Liver (tissue), 9 donors: ENCODE results near the gene TMF1. TPM values are rescaled to one million over a fixed set of nuclear protein-coding genes. Genes with fewer than 3 reads are reported as not detected.
A peak's percentile ranks its signal among the peaks of the same experiment; 100 is the strongest.

ENCODE experiments used
- DNase-seq: peaks from one replicate; pipeline ENCODE4 v3.0.0-alpha.2; 2017; ENCODE audit warnings: low spot score
- H3K27ac ChIP-seq, 2 donors: one replicate each; pipeline ENCODE4 v1.7.0; 2013; ENCODE audit warnings: inconsistent platforms in 2 of 2, low read length in 2 of 2, control low read depth in 1 of 2, low read depth in 1 of 2, mild to moderate bottlenecking in 1 of 2
- H3K27me3 ChIP-seq, 4 donors: one replicate each; pipeline versions ENCODE4 v1.6.1 to v1.7.0; 2013; ENCODE audit warnings: low read length in 3 of 4, inconsistent platforms in 1 of 4, mild to moderate bottlenecking in 1 of 4, moderate library complexity in 1 of 4; ENCODE audit not compliant: control insufficient read depth in 4 of 4, insufficient read depth in 4 of 4
- H3K36me3 ChIP-seq, 4 donors: one replicate each; pipeline versions ENCODE4 v1.6.1 to v1.7.0; 2013; ENCODE audit warnings: low read length in 3 of 4, mild to moderate bottlenecking in 3 of 4, low read depth in 1 of 4, moderate library complexity in 1 of 4; ENCODE audit not compliant: control insufficient read depth in 4 of 4, insufficient read depth in 3 of 4
- H3K4me1 ChIP-seq, 4 donors: one replicate each; pipeline versions ENCODE4 v1.6.1 to v1.7.0; 2013; ENCODE audit warnings: low read length in 3 of 4, mild to moderate bottlenecking in 3 of 4, moderate library complexity in 1 of 4; ENCODE audit not compliant: control insufficient read depth in 4 of 4, insufficient read depth in 4 of 4
- H3K4me3 ChIP-seq, 3 donors: one replicate each; pipeline versions ENCODE4 v1.6.1 to v1.7.0; 2013; ENCODE audit warnings: low read length in 3 of 3, control low read depth in 1 of 3, low read depth in 1 of 3, mild to moderate bottlenecking in 1 of 3
- H3K9ac ChIP-seq, 2 donors: one replicate each; pipeline ENCODE4 v1.7.0; 2013; ENCODE audit warnings: low read length in 2 of 2, mild to moderate bottlenecking in 2 of 2, moderate library complexity in 2 of 2, control low read depth in 1 of 2, low read depth in 1 of 2
- H3K9me3 ChIP-seq, 4 donors: one replicate each; pipeline versions ENCODE4 v1.6.1 to v1.7.0; 2013; ENCODE audit warnings: low read length in 3 of 4; ENCODE audit not compliant: control insufficient read depth in 4 of 4
- ATF3 ChIP-seq: IDR thresholded peaks from 2 replicates; pipeline ENCODE4 v1.6.1; 2016; ENCODE audit warnings: antibody characterized with exemption
- CTCF ChIP-seq: fragments of 150-350 bp; IDR thresholded peaks from 2 replicates; pipeline ENCODE4 v1.5.1; 2017; ENCODE audit warnings: improper control_type of control experiment, low read depth, low read length; ENCODE audit not compliant: missing input control
- FOXA1 ChIP-seq: IDR thresholded peaks from 2 replicates; pipeline ENCODE4 v1.6.1; 2016; ENCODE audit warnings: antibody characterized with exemption
- FOXA2 ChIP-seq: IDR thresholded peaks from 2 replicates; pipeline ENCODE4 v1.6.1; 2016; ENCODE audit warnings: antibody characterized with exemption
- GABPA ChIP-seq, 2 donors: IDR thresholded peaks in 1 of 2; conservative IDR thresholded peaks in 1 of 2; 2 replicates each; pipeline ENCODE4 v1.6.1; 2016; ENCODE audit warnings: antibody characterized with exemption in 2 of 2, mild to moderate bottlenecking in 1 of 2, moderate library complexity in 1 of 2
- HNF4G ChIP-seq: IDR thresholded peaks from 2 replicates; pipeline ENCODE4 v1.6.1; 2016; ENCODE audit warnings: antibody characterized with exemption
- JUND ChIP-seq, 2 donors: IDR thresholded peaks; 2 replicates each; pipeline ENCODE4 v1.6.1; 2016; ENCODE audit warnings: antibody characterized with exemption in 2 of 2
- NR2F2 ChIP-seq: IDR thresholded peaks from 2 replicates; pipeline ENCODE4 v1.6.1; 2016; ENCODE audit warnings: antibody characterized with exemption
- RAD21 ChIP-seq, 2 donors: IDR thresholded peaks; 2 replicates each; pipeline ENCODE4 v1.6.1; 2016; ENCODE audit warnings: antibody characterized with exemption in 2 of 2, mild to moderate bottlenecking in 2 of 2
- REST ChIP-seq: IDR thresholded peaks from 2 replicates; pipeline ENCODE4 v1.6.1; 2016; ENCODE audit warnings: antibody characterized with exemption, mild to moderate bottlenecking
- SP1 ChIP-seq: IDR thresholded peaks from 2 replicates; pipeline ENCODE4 v1.6.1; 2018; ENCODE audit warnings: antibody characterized with exemption, mild to moderate bottlenecking
- TAF1 ChIP-seq: conservative IDR thresholded peaks from 2 replicates; pipeline ENCODE4 v1.6.1; 2016; ENCODE audit warnings: antibody characterized with exemption, mild to moderate bottlenecking
- WGBS: extraction: QIAGEN DNeasy Blood & Tissue Kit; methylation state at CpG from one replicate; pipeline ENCODE4 v1.1.7; 2013; 5-methylcytosine and 5-hydroxymethylcytosine counted together
- polyA plus RNA-seq, 2 donors: library from polyadenylated mRNA; stranded (reverse) in 1 of 2; unstranded in 1 of 2; fragments of 200-250 nt in 1 of 2; fragments of >200 nt in 1 of 2; fragmentation: Nextera tagmentation in 1 of 2; extraction: Ambion mirVana in 1 of 2; gene quantifications; one replicate each; pipeline versions ENCODE4 v1.2.1 to v1.2.3, GENCODE V29; 2013 to 2015
- total RNA-seq, 2 donors: library from RNA; depleted of rRNA; stranded (reverse); fragments of >200 nt; gene quantifications; one replicate each; pipeline ENCODE4 v1.2.3, GENCODE V29; 2014
- donor health status: healthy.
- donor health status: healthy.
- donor health status: healthy.
- donor health status: healthy.
- donor health status: healthy.

TMF1 gene
- total and polyA plus RNA-seq, 4 donors, result 5.5 to 19.4 (median 8.6) TPM

GRCh38 chr3:69016901-69017300 is 35.2 kb downstream of the TMF1 start (continued):
- TF ChIP-seq CTCF (no peak), GABPA (IDR thresholded peaks at IDR 0.05 in 1 of 2, conservative IDR thresholded peaks at IDR 0.05 in 1 of 2) (no peak), REST (no peak), ATF3 (no peak), JUND (IDR thresholded peaks at IDR 0.05) (no peak), RAD21 (IDR thresholded peaks at IDR 0.05) (no peak)

GRCh38 chr3:69016102-69016501 is 36.0 kb downstream of the TMF1 start:
- H3K4me3 ChIP-seq, result no peak overlapping the region
- peaks cover 0 to 13% (median 3%) of the 10 kb centered on the region in 4 donors for H3K4me1 ChIP-seq
- H3K27me3 ChIP-seq, result no peaks in the 10 kb centered on the region
- DNase-seq, result no peak
- WGBS, result 98% methylated on average over 4 of the region's 4 CpGs
- no peak overlapping the region for H3K27ac ChIP-seq
- H3K9ac ChIP-seq, result no peak overlapping the region
- peaks cover 0 to 2% (median 0%) of the 10 kb centered on the region in 4 donors for H3K36me3 ChIP-seq
- H3K9me3 ChIP-seq, result no peaks in the 10 kb centered on the region
- TF ChIP-seq GABPA (IDR thresholded peaks at IDR 0.05 in 1 of 2, conservative IDR thresholded peaks at IDR 0.05 in 1 of 2) (no peak), HNF4G (no peak), FOXA2 (no peak), NR2F2 (no peak)

- TF ChIP-seq FOXA1, result no peak
- TF ChIP-seq SP1, result no peak
- TF ChIP-seq CTCF, result no peak
- no peak for TF ChIP-seq RAD21 (IDR thresholded peaks at IDR 0.05)
- no peak for TF ChIP-seq HNF4G
- no peak for TF ChIP-seq REST
- TF ChIP-seq NR2F2, result no peak
- TF ChIP-seq ATF3, result no peak
- no peak for TF ChIP-seq TAF1
- DNase-seq, result no peak
Observed at GRCh38 chr3:69014022-69014580, 38.0 kb downstream of the TMF1 start.

More at GRCh38 chr3:69014022-69014580, 38.0 kb downstream of the TMF1 start:
- peaks cover 0 to 13% (median 3%) of the 10 kb centered on the region in 4 donors for H3K4me1 ChIP-seq
- WGBS, result 19% methylated on average over 11 of the region's 11 CpGs
- no peaks in the 10 kb centered on the region for H3K9me3 ChIP-seq
- H3K9ac ChIP-seq, result peak overlapping the region; percentile 24 to 54
- H3K27ac ChIP-seq, result peak overlapping the region; percentile 87 to 88
- H3K27me3 ChIP-seq, result no peaks in the 10 kb centered on the region
- no peaks in the 10 kb centered on the region for H3K36me3 ChIP-seq
- peak overlapping the region; percentile 74 to 94 (median 82) for H3K4me3 ChIP-seq
